Measurements from ENCODE around the gene FBLN2. TPM values are rescaled to one million over a fixed set of nuclear protein-coding genes. Genes with fewer than 3 reads are reported as not detected.

FBLN2 gene
- total and polyA plus RNA-seq, 2 of the 13 experiments (the other 11 are each of a cell fraction or from before 2014, with no cell fraction given) = not detected

DNA sequence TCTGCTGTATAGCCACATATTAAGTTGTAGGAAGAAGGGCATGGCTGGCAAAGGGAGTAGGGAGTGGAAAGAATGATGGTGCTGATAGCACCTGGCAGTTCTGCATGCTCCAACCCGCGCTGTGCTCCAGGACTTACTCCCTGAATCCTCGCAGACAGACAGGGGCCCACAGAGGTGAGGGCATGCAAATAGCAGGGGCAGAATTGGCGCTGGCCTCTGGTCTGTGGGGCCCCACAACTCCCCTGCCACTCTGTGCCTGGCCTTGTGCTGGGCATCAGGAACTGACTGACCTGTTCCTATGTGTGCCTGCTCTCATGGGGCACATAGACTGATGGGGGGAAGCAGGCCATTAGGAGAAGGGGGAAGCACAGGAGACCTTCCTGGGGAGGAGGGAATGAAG lies 47.9 kb upstream of the FBLN2 start:
- POLR2A ChIA-PET = no interaction called here

DNA sequence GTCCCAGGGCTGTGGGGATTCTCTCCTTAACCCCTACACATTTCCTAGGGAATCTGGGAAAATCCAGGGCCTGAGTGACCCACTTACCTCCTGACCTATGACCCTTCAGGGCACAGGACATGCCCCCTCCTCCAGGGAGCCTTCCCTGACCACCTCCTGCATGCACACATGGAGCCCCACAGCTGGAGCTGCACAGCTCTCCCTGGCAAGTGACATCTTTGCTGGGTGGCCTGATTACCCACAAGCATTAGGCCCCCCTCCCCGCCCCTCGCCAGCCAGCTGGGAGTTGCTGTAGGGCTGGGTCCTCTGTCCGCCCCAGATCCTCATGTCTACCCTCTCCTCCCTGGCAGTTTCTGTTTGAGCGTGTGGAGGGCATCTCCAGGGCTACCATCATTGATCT lies 47.4 kb upstream of the FBLN2 start:
- Histone ChIP-seq H3K4me2 (ENCODE audit: low read depth, low read length) (no peak overlapping the region), H2AFZ (ENCODE audit: low read length) (no peak overlapping the region), H3K79me2 (ENCODE audit: insufficient read depth, low read length) (no peaks in the 10 kb centered on the region), H3K4me1 (ENCODE audit: insufficient read depth, low read length) (no peaks in the 10 kb centered on the region), H3K9ac (ENCODE audit: insufficient read depth, low read depth, low read length) (no peak overlapping the region), H3K27me3 (ENCODE audit: control insufficient read depth in 1 of 2, insufficient read depth in 2 of 2, low read length in 2 of 2) (no peaks in the 10 kb centered on the region), H3K4me3 (replicated peaks in 1 of 3; ENCODE audit: insufficient read depth in 1 of 3, low read depth in 2 of 3, low read length in 3 of 3) (no peak overlapping the region), H3K36me3 (replicated peaks in 1 of 2; ENCODE audit: control insufficient read depth in 1 of 2, insufficient read depth in 2 of 2, low read length in 2 of 2) (peaks cover 2 to 7% of the 10 kb centered on the region in 2 experiments; a peak in 2 of 5 replicates), H3K9me3 (ENCODE audit: low read length) (no peaks in the 10 kb centered on the region), H3K27ac (ENCODE audit: extremely low read length, insufficient read depth, low read length) (no peak overlapping the region), H4K20me1 (ENCODE audit: insufficient read depth, low read length) (peaks cover 3% of the 10 kb centered on the region; the same call in 1 of the 2 replicates)
- ChIA-PET POLR2A (no interaction called here), CTCF (ENCODE audit: low intra/inter-chr PET ratio, low total read pairs) (no interaction called here)
- 100% methylated on average over 1 of the region's 4 CpGs for WGBS (ENCODE audit: low lambda C conversion rate)
- no peak for FAIRE-seq
- ATAC-seq = no peak
- DNase-seq (ENCODE audit: low spot score) = no peak
- in situ Hi-C loops (cut with HindIII; ENCODE audit: extremely low pct_ligation_motif_present, low pct_unique_long_range_greater_than_20kb) = no loop called here
- BruUV-seq (replicated peaks) = no TSS peak
- intact Hi-C loops (cut with micrococcal nuclease; ENCODE audit: unreplicated experiment) = no loop called here
- no peak for TF ChIP-seq SP1 (IDR thresholded peaks at IDR 0.05)
- no peak for TF ChIP-seq SP1 (CRISPR knock-in tag; IDR thresholded peaks at IDR 0.05)
- TF ChIP-seq, protein P1, sequence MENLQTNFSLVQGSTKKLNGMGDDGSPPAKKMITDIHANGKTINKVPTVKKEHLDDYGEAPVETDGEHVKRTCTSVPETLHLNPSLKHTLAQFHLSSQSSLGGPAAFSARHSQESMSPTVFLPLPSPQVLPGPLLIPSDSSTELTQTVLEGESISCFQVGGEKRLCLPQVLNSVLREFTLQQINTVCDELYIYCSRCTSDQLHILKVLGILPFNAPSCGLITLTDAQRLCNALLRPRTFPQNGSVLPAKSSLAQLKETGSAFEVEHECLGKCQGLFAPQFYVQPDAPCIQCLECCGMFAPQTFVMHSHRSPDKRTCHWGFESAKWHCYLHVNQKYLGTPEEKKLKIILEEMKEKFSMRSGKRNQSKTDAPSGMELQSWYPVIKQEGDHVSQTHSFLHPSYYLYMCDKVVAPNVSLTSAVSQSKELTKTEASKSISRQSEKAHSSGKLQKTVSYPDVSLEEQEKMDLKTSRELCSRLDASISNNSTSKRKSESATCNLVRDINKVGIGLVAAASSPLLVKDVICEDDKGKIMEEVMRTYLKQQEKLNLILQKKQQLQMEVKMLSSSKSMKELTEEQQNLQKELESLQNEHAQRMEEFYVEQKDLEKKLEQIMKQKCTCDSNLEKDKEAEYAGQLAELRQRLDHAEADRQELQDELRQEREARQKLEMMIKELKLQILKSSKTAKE (CRISPR knock-in tag; IDR thresholded peaks at IDR 0.05; ENCODE audit: borderline replicate concordance) = no peak
- TF ChIP-seq, protein P2, sequence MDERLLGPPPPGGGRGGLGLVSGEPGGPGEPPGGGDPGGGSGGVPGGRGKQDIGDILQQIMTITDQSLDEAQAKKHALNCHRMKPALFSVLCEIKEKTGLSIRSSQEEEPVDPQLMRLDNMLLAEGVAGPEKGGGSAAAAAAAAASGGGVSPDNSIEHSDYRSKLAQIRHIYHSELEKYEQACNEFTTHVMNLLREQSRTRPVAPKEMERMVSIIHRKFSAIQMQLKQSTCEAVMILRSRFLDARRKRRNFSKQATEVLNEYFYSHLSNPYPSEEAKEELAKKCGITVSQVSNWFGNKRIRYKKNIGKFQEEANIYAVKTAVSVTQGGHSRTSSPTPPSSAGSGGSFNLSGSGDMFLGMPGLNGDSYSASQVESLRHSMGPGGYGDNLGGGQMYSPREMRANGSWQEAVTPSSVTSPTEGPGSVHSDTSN (CRISPR knock-in tag; IDR thresholded peaks at IDR 0.05) = no peak
- TF ChIP-seq, protein P3, sequence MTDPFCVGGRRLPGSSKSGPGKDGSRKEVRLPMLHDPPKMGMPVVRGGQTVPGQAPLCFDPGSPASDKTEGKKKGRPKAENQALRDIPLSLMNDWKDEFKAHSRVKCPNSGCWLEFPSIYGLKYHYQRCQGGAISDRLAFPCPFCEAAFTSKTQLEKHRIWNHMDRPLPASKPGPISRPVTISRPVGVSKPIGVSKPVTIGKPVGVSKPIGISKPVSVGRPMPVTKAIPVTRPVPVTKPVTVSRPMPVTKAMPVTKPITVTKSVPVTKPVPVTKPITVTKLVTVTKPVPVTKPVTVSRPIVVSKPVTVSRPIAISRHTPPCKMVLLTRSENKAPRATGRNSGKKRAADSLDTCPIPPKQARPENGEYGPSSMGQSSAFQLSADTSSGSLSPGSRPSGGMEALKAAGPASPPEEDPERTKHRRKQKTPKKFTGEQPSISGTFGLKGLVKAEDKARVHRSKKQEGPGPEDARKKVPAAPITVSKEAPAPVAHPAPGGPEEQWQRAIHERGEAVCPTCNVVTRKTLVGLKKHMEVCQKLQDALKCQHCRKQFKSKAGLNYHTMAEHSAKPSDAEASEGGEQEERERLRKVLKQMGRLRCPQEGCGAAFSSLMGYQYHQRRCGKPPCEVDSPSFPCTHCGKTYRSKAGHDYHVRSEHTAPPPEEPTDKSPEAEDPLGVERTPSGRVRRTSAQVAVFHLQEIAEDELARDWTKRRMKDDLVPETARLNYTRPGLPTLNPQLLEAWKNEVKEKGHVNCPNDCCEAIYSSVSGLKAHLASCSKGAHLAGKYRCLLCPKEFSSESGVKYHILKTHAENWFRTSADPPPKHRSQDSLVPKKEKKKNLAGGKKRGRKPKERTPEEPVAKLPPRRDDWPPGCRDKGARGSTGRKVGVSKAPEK (CRISPR knock-in tag; IDR thresholded peaks at IDR 0.05; ENCODE audit: borderline replicate concordance) = no peak
- TF ChIP-seq DNMT3B (CRISPR knock-in tag; conservative IDR thresholded peaks at IDR 0.05) = no peak
- no peak for TF ChIP-seq HDAC1 (CRISPR knock-in tag; IDR thresholded peaks at IDR 0.05)

More for the DNA sequence above, 47.9 kb upstream of the FBLN2 start:
- intact Hi-C loops (cut with micrococcal nuclease; ENCODE audit: unreplicated experiment) (no loop called here), in situ Hi-C loops (cut with HindIII; ENCODE audit: extremely low pct_ligation_motif_present, low pct_unique_long_range_greater_than_20kb) (no loop called here)
- Histone ChIP-seq H3K36me3 (replicated peaks in 1 of 2; ENCODE audit: control insufficient read depth in 1 of 2, insufficient read depth in 2 of 2, low read length in 2 of 2) (peaks cover 2 to 7% of the 10 kb centered on the region in 2 experiments; a peak in 2 of 5 replicates), H3K27me3 (ENCODE audit: control insufficient read depth in 1 of 2, insufficient read depth in 2 of 2, low read length in 2 of 2) (no peaks in the 10 kb centered on the region), H3K9me3 (ENCODE audit: low read length) (no peaks in the 10 kb centered on the region), H3K27ac (ENCODE audit: extremely low read length, insufficient read depth, low read length) (no peak overlapping the region), H3K4me1 (ENCODE audit: insufficient read depth, low read length) (peaks cover 2% of the 10 kb centered on the region; the same call in 1 of the 2 replicates), H3K9ac (ENCODE audit: insufficient read depth, low read depth, low read length) (no peak overlapping the region), H3K79me2 (ENCODE audit: insufficient read depth, low read length) (no peaks in the 10 kb centered on the region), H3K4me2 (ENCODE audit: low read depth, low read length) (no peak overlapping the region), H4K20me1 (ENCODE audit: insufficient read depth, low read length) (peaks cover 3% of the 10 kb centered on the region; the same call in 1 of the 2 replicates), H2AFZ (ENCODE audit: low read length) (no peak overlapping the region), H3K4me3 (replicated peaks in 1 of 3; ENCODE audit: insufficient read depth in 1 of 3, low read depth in 2 of 3, low read length in 3 of 3) (no peak overlapping the region)
- FAIRE-seq = no peak
- no peak for ATAC-seq
- no TSS peak for BruUV-seq (replicated peaks)
- TF ChIP-seq ZIK1 (CRISPR knock-in tag; IDR thresholded peaks at IDR 0.05; ENCODE audit: borderline replicate concordance, low read depth) (no peak), GFI1 (CRISPR knock-in tag; IDR thresholded peaks at IDR 0.05; ENCODE audit: borderline replicate concordance) (no peak), ZNF891 (CRISPR knock-in tag; IDR thresholded peaks at IDR 0.05) (no peak), ATAD3A (CRISPR knock-in tag; IDR thresholded peaks at IDR 0.05) (no peak), ZNF337 (CRISPR knock-in tag; IDR thresholded peaks at IDR 0.05; ENCODE audit: borderline replicate concordance, low read depth) (no peak), HHEX (CRISPR knock-in tag; IDR thresholded peaks at IDR 0.05) (no peak)
- no peak for DNase-seq (ENCODE audit: low spot score)
- WGBS (ENCODE audit: low lambda C conversion rate) = 96% methylated on average over 4 of the region's 4 CpGs
- CTCF ChIA-PET (ENCODE audit: low intra/inter-chr PET ratio, low total read pairs) = interaction anchor here (1.2 to 7.5 kb wide), 2 partner anchors 148 to 154 kb away, joined by 3 to 96 read pairs; no protein-coding TSS in a partner anchor

Data from HepG2 (cell line).